ENCODE results near the gene GPR3. TPM values are rescaled to one million over a fixed set of nuclear protein-coding genes. Genes with fewer than 3 reads are reported as not detected.

The GPR3 gene
- total RNA-seq, 4 donors from 2014 or later = 0.36 to 0.81 TPM; not detected in 2

GRCh38 chr1:27433706-27434105 lies 41.3 kb downstream of the GPR3 start:
- no peak for TF ChIP-seq POLR2A (IDR thresholded peaks at IDR 0.05)
- no peak for TF ChIP-seq POLR2AphosphoS5 (IDR thresholded peaks at IDR 0.05)
- no peak for TF ChIP-seq CTCF (IDR thresholded peaks at IDR 0.05)
- peaks cover 89% of the 10 kb centered on the region for H3K4me1 ChIP-seq
- H3K4me3 ChIP-seq = no peak overlapping the region
- DNase-seq (ENCODE audit: low spot score in 2 of 2) = no peak
- H3K36me3 ChIP-seq = no peaks in the 10 kb centered on the region
- 93% methylated on average over 3 of the region's 3 CpGs for WGBS
- H3K27ac ChIP-seq = peak overlapping the region; percentile 84
- H3K9me3 ChIP-seq = no peaks in the 10 kb centered on the region
- H3K27me3 ChIP-seq = no peaks in the 10 kb centered on the region

- H3K4me3 ChIP-seq = no peak overlapping the region
- H3K36me3 ChIP-seq = peaks cover 6% of the 10 kb centered on the region
- TF ChIP-seq POLR2AphosphoS5 (IDR thresholded peaks at IDR 0.05) = peak in 1 of 3 donors; percentile 32
- no peak for TF ChIP-seq CTCF (IDR thresholded peaks at IDR 0.05)
- 31% methylated on average over 2 of the region's 2 CpGs for WGBS
- peak overlapping the region; percentile 84 for H3K27ac ChIP-seq
- no peak for DNase-seq (ENCODE audit: low spot score in 2 of 2)
- peaks cover 83% of the 10 kb centered on the region for H3K4me1 ChIP-seq
- no peaks in the 10 kb centered on the region for H3K27me3 ChIP-seq
- H3K9me3 ChIP-seq = no peaks in the 10 kb centered on the region
Measured at GRCh38 chr1:27435566-27436203, 43.3 kb downstream of the GPR3 start.

DNA sequence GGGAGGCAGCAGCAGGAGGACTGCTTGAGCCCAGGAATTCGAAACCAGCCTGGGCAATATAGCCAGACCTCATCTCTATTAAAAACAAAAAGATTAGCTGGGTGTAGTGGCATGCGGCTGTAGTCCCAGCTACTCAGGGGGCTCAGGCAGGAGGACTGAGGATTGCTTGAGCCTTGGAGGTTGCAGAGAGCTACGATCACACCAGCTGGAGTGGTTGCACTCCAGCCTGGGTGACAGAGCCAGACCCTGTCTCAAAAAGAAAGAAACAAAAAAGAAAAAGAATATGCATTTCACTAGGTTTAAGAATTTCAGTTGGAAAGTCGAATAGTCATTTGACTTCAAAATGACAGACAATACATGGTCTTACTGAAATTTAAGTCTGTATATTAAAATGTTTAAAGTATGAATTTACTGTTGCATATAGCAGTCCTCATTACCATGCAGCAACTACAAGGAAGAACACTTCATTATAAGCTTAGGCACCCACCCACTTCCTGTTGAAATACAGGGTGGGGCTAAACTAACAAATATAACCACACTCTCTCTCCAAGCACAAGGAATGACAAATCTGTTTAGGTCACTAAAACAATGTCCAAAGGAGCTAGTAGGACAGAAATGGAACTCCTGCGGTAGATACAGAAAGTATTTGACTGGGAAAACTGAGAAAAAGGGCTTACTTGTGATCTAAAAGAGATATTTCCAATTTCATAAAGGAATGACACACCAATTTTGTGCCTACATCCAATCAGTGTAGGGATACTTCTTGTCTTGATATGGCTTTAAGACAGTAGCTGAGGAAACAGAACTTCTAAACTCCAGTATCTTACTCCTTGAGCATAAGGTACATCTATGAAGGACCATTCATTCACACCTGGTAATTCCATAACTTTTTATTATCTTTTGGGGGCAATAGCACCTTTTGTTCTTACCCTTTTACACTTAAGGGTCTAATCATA lies 44.1 kb downstream of the GPR3 start:
- Histone ChIP-seq H3K4me3 (no peak overlapping the region), H3K36me3 (peaks cover 10% of the 10 kb centered on the region), H3K9me3 (no peaks in the 10 kb centered on the region), H3K27ac (peak overlapping the region; percentile 84), H3K4me1 (peaks cover 75% of the 10 kb centered on the region), H3K27me3 (no peaks in the 10 kb centered on the region)
- no peak for DNase-seq (ENCODE audit: low spot score in 2 of 2)
- 41% methylated on average over 5 of the region's 5 CpGs for WGBS
- peak in 1 of 3 donors; percentile 25 for TF ChIP-seq POLR2AphosphoS5 (IDR thresholded peaks at IDR 0.05)
- no peak for TF ChIP-seq EP300 (IDR thresholded peaks at IDR 0.05)
- TF ChIP-seq CTCF (IDR thresholded peaks at IDR 0.05) = no peak
- TF ChIP-seq POLR2A (IDR thresholded peaks at IDR 0.05) = no peak

DNA sequence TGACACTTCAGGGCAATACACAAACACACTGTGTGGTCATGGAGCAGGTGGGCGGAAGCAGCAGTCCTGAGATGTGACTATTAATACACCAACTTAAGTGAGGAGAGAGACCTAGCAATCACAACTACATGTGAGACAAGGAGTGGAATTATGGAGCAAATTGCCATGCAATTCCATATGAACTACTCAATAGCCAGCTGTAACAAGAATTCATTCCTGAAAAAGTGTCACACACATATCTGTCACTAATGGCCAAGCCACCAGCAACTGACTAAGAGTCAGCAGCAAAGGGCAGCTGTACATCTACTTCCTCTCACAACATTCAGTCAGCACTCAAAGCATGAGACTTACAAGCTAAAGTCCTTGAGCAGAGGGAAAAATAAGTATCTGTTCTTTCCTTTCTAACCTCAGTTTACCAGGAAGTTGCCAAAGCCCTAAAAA lies 46.2 kb downstream of the GPR3 start:
- 83% methylated on average over 1 of the region's 1 CpG for WGBS
- no peaks in the 10 kb centered on the region for H3K27me3 ChIP-seq
- no peak overlapping the region for H3K27ac ChIP-seq

More for the DNA sequence above, 46.2 kb downstream of the GPR3 start:
- peaks cover 10% of the 10 kb centered on the region for H3K36me3 ChIP-seq
- no peaks in the 10 kb centered on the region for H3K9me3 ChIP-seq
- no peak for TF ChIP-seq POLR2AphosphoS5 (IDR thresholded peaks at IDR 0.05)
- TF ChIP-seq CTCF (IDR thresholded peaks at IDR 0.05) = no peak
- no peak for TF ChIP-seq EP300 (IDR thresholded peaks at IDR 0.05)
- no peak for TF ChIP-seq POLR2A (IDR thresholded peaks at IDR 0.05)
- DNase-seq (ENCODE audit: low spot score in 2 of 2) = no peak
- H3K4me1 ChIP-seq = peaks cover 64% of the 10 kb centered on the region
- no peak overlapping the region for H3K4me3 ChIP-seq
